Measurements from ENCODE around the gene POLR1B. TPM values are rescaled to one million over a fixed set of nuclear protein-coding genes. Genes with fewer than 3 reads are reported as not detected.

Gene POLR1B
- total and polyA plus RNA-seq, 2 of the 13 experiments (the other 11 are each of a cell fraction or from before 2014, with no cell fraction given): 18.3 to 46.0 TPM

DNA sequence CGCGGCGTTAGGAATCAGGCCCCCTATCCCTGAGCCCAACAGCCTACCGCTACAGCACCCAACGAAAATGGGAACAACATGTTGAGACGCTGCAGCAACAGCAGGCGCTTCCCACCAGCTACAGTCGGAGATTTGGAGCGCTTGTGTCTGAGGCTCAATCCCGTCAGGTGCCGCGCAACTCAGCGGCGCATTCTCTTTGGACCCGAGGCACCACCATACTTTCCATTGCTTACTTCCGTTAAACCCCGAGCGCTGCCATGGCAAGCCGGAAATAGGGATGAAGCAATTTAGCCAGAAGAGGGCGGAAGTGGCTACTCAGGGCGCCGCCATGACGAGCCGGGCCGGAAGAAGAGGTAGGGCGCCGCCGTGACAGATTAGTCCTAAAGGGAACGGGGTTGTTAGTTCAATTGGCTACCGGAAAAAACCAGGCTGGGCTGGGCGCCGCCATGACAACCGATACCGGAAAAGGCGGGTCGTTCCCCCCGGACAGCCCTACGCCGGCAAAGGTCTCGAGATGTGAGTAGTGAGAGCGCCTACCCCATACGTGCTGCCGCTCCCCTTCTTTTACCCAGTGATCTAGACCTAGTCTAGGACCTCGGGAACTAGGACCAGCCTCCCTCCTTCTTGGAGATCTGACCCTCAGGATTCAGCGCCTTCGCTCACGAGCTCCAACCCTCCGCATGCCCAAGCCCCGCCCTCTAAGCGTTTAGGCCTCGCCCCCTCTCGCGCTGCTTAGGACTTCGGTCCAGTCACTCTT lies 42.0 kb downstream of the POLR1B start, which contains the start of gene CHCHD5 (continued):
- TF ChIP-seq ZNF607 (CRISPR knock-in tag; IDR thresholded peaks at IDR 0.05; ENCODE audit: borderline replicate concordance) (peak; percentile 90), ZNF776 (CRISPR knock-in tag; IDR thresholded peaks at IDR 0.05) (peak; percentile 69), SMYD3 (CRISPR knock-in tag; IDR thresholded peaks at IDR 0.05) (peak; percentile 97), KDM3A (CRISPR knock-in tag; IDR thresholded peaks at IDR 0.05; ENCODE audit: low read depth) (no peak), ZSCAN9 (CRISPR knock-in tag; IDR thresholded peaks at IDR 0.05; ENCODE audit: borderline replicate concordance) (0 out of 2 replicates have a peak, but pooled peaks have one; percentile 20), SP4 (CRISPR knock-in tag; IDR thresholded peaks at IDR 0.05) (peak; percentile 89), ZNF674 (CRISPR knock-in tag; IDR thresholded peaks at IDR 0.05; ENCODE audit: low read depth) (0 out of 2 replicates have a peak, but pooled peaks have one; percentile 81), BHLHE40 (IDR thresholded peaks at IDR 0.05; ENCODE audit: low read length) (peak; percentile 26; the same call in 1 of the 2 replicates), ZNF879 (CRISPR knock-in tag; IDR thresholded peaks at IDR 0.05) (0 out of 2 replicates have a peak, but pooled peaks have one; percentile 67), KMT2A (CRISPR knock-in tag; IDR thresholded peaks at IDR 0.05) (peak; percentile 86; the same call in 1 of the 2 replicates), DNMT3B (CRISPR knock-in tag; conservative IDR thresholded peaks at IDR 0.05) (peak; percentile 83), FOXA1 (IDR thresholded peaks at IDR 0.05) (no peak), FOXA1 (CRISPR knock-in tag; IDR thresholded peaks at IDR 0.05) (peak; percentile 47; the same call in 1 of the 2 replicates), NR1H2 (CRISPR knock-in tag; IDR thresholded peaks at IDR 0.05; ENCODE audit: borderline replicate concordance, low read depth) (peak; percentile 59), ZBTB49 (CRISPR knock-in tag; IDR thresholded peaks at IDR 0.05; ENCODE audit: borderline replicate concordance) (no peak), RFXAP (CRISPR knock-in tag; IDR thresholded peaks at IDR 0.05; ENCODE audit: borderline replicate concordance) (peak; percentile 89; the same call in 1 of the 2 replicates), CEBPB (IDR thresholded peaks at IDR 0.05; ENCODE audit: borderline replicate concordance, low read depth, low read length) (peak; percentile 97)
- TF ChIP-seq, protein P1, sequence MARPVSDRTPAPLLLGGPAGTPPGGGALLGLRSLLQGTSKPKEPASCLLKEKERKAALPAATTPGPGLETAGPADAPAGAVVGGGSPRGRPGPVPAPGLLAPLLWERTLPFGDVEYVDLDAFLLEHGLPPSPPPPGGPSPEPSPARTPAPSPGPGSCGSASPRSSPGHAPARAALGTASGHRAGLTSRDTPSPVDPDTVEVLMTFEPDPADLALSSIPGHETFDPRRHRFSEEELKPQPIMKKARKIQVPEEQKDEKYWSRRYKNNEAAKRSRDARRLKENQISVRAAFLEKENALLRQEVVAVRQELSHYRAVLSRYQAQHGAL (CRISPR knock-in tag; IDR thresholded peaks at IDR 0.05; ENCODE audit: not compliant biosample characterization): peak; percentile 38
- TF ChIP-seq, protein P2, sequence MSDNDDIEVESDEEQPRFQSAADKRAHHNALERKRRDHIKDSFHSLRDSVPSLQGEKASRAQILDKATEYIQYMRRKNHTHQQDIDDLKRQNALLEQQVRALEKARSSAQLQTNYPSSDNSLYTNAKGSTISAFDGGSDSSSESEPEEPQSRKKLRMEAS (IDR thresholded peaks at IDR 0.05): peak; percentile 78

All from HepG2 (cell line).